ENCODE results near the gene LRRC42. TPM values are rescaled to one million over a fixed set of nuclear protein-coding genes. Genes with fewer than 3 reads are reported as not detected.

LRRC42 gene
- polyA plus RNA-seq, 2 of the 4 experiments (the other 2 are of a cell fraction), result 29.7 to 35.1 TPM

DNA sequence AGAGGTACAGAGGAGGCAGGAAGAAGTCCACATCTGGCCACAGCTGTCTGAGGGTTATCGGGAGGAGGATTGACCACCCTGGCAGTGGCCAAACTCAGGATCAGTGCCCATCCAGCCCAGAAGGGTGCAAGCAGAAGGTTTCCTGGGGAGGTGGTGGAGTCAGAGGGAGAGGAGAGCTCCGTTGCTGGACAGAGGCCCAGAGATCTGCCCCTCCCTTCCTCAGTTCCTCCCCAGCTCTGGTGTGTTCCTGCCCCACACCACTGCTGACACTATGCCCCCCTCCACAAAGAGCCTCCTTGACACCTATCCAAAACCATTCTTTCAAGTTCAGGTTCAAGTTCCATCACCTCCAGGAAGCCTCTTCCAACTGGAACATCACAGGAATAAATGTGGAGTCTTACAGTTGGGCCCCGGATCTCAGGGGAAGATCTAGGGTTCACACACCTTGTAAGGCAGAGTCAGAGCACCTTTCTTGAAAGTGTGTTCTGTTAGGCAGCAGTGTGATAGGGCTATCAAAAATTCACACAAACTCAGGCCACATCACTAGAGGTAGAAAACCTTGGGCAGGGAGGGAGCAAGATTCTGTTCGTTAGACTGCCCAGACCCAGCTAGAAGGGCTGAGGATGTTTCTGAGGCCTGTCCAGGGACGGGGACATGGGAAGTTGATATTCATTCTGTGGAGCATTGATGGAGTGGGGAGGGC lies 64.4 kb downstream of the LRRC42 start:
- no peaks in the 10 kb centered on the region for H3K9me3 ChIP-seq
- FAIRE-seq, result no peak
- DNase-seq (ENCODE audit: low read depth in 1 of 2, low spot score in 1 of 2), result no peak
- ChIA-PET CTCF (no interaction called here), POLR2A (no interaction called here)
- no peaks in the 10 kb centered on the region for H3K4me1 ChIP-seq
- H3K4me3 ChIP-seq, result no peak overlapping the region
- ATAC-seq, result no peak
- TF ChIP-seq ESRRA (IDR thresholded peaks at IDR 0.05; ENCODE audit: borderline replicate concordance, low read length) (no peak), CTCF (IDR thresholded peaks at IDR 0.05) (no peak), NFE2L2 (conservative IDR thresholded peaks at IDR 0.05; ENCODE audit: low read length) (no peak), RARB (CRISPR knock-in tag; IDR thresholded peaks at IDR 0.05) (no peak), MYC (IDR thresholded peaks at IDR 0.05; ENCODE audit: borderline replicate concordance, low read length) (no peak), MAZ (IDR thresholded peaks at IDR 0.05; ENCODE audit: borderline replicate concordance, low read depth, low read length) (no peak), ZNF302 (CRISPR knock-in tag; IDR thresholded peaks at IDR 0.05) (no peak), HEYL (CRISPR knock-in tag; IDR thresholded peaks at IDR 0.05) (no peak), MAFK (IDR thresholded peaks at IDR 0.05; ENCODE audit: partially characterized antibody) (no peak), CHD4 (IDR thresholded peaks at IDR 0.05; ENCODE audit: borderline replicate concordance) (no peak)
- TF ChIP-seq, protein P1, sequence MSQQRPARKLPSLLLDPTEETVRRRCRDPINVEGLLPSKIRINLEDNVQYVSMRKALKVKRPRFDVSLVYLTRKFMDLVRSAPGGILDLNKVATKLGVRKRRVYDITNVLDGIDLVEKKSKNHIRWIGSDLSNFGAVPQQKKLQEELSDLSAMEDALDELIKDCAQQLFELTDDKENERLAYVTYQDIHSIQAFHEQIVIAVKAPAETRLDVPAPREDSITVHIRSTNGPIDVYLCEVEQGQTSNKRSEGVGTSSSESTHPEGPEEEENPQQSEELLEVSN (IDR thresholded peaks at IDR 0.05; ENCODE audit: borderline replicate concordance, low read depth), result no peak
- 70% methylated on average over 5 of the region's 5 CpGs for WGBS (ENCODE audit: missing lambda C conversion rate)
- no peak overlapping the region for H3K27ac ChIP-seq
- no peak overlapping the region for H3K4me2 ChIP-seq

- CTCF ChIA-PET, result no interaction called here
These were observed 65.3 kb downstream of the LRRC42 start for GRCh38 chr1:54011316-54012007.

DNA sequence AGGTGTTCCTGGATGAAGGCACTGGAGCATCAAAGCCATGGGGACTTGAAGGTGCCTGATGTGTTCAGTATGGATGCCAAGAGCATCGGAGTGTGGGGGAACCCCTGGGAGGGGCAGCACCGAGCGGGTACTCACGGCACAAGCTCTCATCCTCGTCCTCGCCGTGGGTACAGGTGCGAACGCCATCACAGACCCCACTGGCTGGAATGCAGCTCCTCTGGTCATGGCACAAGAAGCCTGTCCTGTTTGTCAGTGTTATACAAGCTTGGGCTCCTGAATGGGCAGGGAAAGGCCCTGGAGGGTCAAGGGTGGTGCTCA lies 65.8 kb downstream of the LRRC42 start:
- Histone ChIP-seq H3K4me3 (no peak overlapping the region), H3K9me3 (no peaks in the 10 kb centered on the region), H3K4me1 (peaks cover 12% of the 10 kb centered on the region), H3K4me2 (no peak overlapping the region), H3K27ac (no peak overlapping the region)
- FAIRE-seq (no peak), DNase-seq (ENCODE audit: low read depth in 1 of 2, low spot score in 1 of 2) (no peak), ATAC-seq (no peak)
- ChIA-PET POLR2A (no interaction called here), CTCF (no interaction called here)
- no peak for TF ChIP-seq CTCF (IDR thresholded peaks at IDR 0.05)
- WGBS (ENCODE audit: missing lambda C conversion rate), result 65% methylated on average over 4 of the region's 9 CpGs

More at GRCh38 chr1:54011316-54012007, 65.3 kb downstream of the LRRC42 start:
- no peak for FAIRE-seq
- H3K4me1 ChIP-seq, result peaks cover 8% of the 10 kb centered on the region
- H3K27ac ChIP-seq, result no peak overlapping the region
- no peak for TF ChIP-seq FOSB (CRISPR knock-in tag; IDR thresholded peaks at IDR 0.05)
- TF ChIP-seq, protein P2, sequence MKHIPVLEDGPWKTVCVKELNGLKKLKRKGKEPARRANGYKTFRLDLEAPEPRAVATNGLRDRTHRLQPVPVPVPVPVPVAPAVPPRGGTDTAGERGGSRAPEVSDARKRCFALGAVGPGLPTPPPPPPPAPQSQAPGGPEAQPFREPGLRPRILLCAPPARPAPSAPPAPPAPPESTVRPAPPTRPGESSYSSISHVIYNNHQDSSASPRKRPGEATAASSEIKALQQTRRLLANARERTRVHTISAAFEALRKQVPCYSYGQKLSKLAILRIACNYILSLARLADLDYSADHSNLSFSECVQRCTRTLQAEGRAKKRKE (CRISPR knock-in tag; IDR thresholded peaks at IDR 0.05; ENCODE audit: low read depth), result no peak
- no peak for TF ChIP-seq ZSCAN20 (CRISPR knock-in tag; IDR thresholded peaks at IDR 0.05)
- peak; percentile 63 for TF ChIP-seq ZFP36 (IDR thresholded peaks at IDR 0.05; ENCODE audit: borderline replicate concordance, partially characterized antibody)
- TF ChIP-seq MAFK (IDR thresholded peaks at IDR 0.05; ENCODE audit: partially characterized antibody), result no peak
- TF ChIP-seq ZNF302 (CRISPR knock-in tag; IDR thresholded peaks at IDR 0.05), result no peak
- no peak for TF ChIP-seq CHD4 (IDR thresholded peaks at IDR 0.05; ENCODE audit: borderline replicate concordance)
- TF ChIP-seq JUNB (IDR thresholded peaks at IDR 0.05), result no peak
- ATAC-seq, result no peak
- no peaks in the 10 kb centered on the region for H3K9me3 ChIP-seq
- DNase-seq (ENCODE audit: low read depth in 1 of 2, low spot score in 1 of 2), result no peak
- H3K4me2 ChIP-seq, result no peak overlapping the region
- WGBS (ENCODE audit: missing lambda C conversion rate), result 39% methylated on average over 6 of the region's 9 CpGs
- POLR2A ChIA-PET, result no interaction called here
- H3K4me3 ChIP-seq, result no peak overlapping the region

Measured in A549 (cell line).